Sigmoid colon (tissue), 7 donors: Measurements from ENCODE around the gene ACSS3. TPM values are rescaled to one million over a fixed set of nuclear protein-coding genes. Genes with fewer than 3 reads are reported as not detected.

Source experiments
- DNase-seq: peaks from one replicate; pipeline ENCODE4 v3.0.0-alpha.2; 2019
- H3K27ac ChIP-seq, 4 donors: fragments of 200-600 bp; sonication (generic); one replicate each; pipeline ENCODE4 v1.5.1; 2016 to 2019; ENCODE audit warnings: mild to moderate bottlenecking in 1 of 4
- H3K27me3 ChIP-seq, 3 donors: fragments of 200-600 bp; sonication (generic); one replicate each; pipeline ENCODE4 v1.5.1; 2019; ENCODE audit warnings: mild to moderate bottlenecking in 1 of 3
- H3K36me3 ChIP-seq, 4 donors: fragments of 200-600 bp; sonication (generic); one replicate each; pipeline ENCODE4 v1.5.1; 2016 to 2019
- H3K4me1 ChIP-seq, 4 donors: fragments of 200-600 bp; sonication (generic); one replicate each; pipeline ENCODE4 v1.5.1; 2017 to 2019
- H3K4me3 ChIP-seq, 4 donors: fragments of 200-600 bp; sonication (generic); one replicate each; pipeline ENCODE4 v1.5.1; 2017 to 2019; ENCODE audit warnings: mild to moderate bottlenecking in 2 of 4, moderate library complexity in 1 of 4
- H3K9me3 ChIP-seq, 4 donors: fragments of 200-600 bp in 3 of 4; sonication (generic) in 3 of 4; one replicate each; pipeline versions ENCODE4 v1.5.1 to v1.6.1; 2013 to 2019
- CTCF ChIP-seq, 4 experiments: fragments of 450-650 bp in 3 of 4; fragments of 200-600 bp in 1 of 4; IDR thresholded peaks; one replicate each; pipeline ENCODE4 v1.5.1; 2016 to 2019; ENCODE audit warnings: antibody characterized with exemption in 4 of 4, mild to moderate bottlenecking in 3 of 4, moderate library complexity in 2 of 4
- EP300 ChIP-seq, 4 donors: sonication (generic); formaldehyde crosslinking; IDR thresholded peaks; one replicate each; pipeline ENCODE4 v1.6.1; 2017; ENCODE audit warnings: antibody characterized with exemption in 4 of 4
- POLR2A ChIP-seq, 2 donors: fragments of 450-650 bp; IDR thresholded peaks; one replicate each; pipeline ENCODE4 v1.6.1; 2016; ENCODE audit warnings: antibody characterized with exemption in 2 of 2, mild to moderate bottlenecking in 2 of 2, moderate library complexity in 2 of 2
- POLR2AphosphoS5 ChIP-seq, 4 donors: sonication (generic); formaldehyde crosslinking; IDR thresholded peaks; one replicate each; pipeline ENCODE4 v1.6.1; 2017; ENCODE audit warnings: antibody characterized with exemption in 4 of 4
- WGBS, 2 donors: extraction: QIAGEN DNeasy Blood & Tissue Kit; methylation state at CpG; one replicate each; pipeline ENCODE4 v1.1.7; 2013; 5-methylcytosine and 5-hydroxymethylcytosine counted together
- intact Hi-C: fragments of 100-400 bp; cut with DNase I; formaldehyde crosslinking; loops from one replicate; pipeline ENCODE4 v1.15.1; 2023
- polyA plus RNA-seq, 3 donors: library from polyadenylated mRNA; stranded (reverse); fragments of 200-250 nt; gene quantifications; one replicate each; pipeline ENCODE4 v1.2.3, GENCODE V29; 2013
- total RNA-seq, 4 donors: library from RNA; depleted of rRNA; stranded (reverse); fragments of >200 nt; gene quantifications; one replicate each; pipeline ENCODE4 v1.1.0, GENCODE V29; 2016
- donor health status: healthy with polysubstance abuse.
- donor health status: Bipolar disorder and iron deficiency.
- donor health status: healthy.

Gene ACSS3
- total and polyA plus RNA-seq, 7 donors, result 0.46 to 26.7 (median 9.9) TPM

DNA sequence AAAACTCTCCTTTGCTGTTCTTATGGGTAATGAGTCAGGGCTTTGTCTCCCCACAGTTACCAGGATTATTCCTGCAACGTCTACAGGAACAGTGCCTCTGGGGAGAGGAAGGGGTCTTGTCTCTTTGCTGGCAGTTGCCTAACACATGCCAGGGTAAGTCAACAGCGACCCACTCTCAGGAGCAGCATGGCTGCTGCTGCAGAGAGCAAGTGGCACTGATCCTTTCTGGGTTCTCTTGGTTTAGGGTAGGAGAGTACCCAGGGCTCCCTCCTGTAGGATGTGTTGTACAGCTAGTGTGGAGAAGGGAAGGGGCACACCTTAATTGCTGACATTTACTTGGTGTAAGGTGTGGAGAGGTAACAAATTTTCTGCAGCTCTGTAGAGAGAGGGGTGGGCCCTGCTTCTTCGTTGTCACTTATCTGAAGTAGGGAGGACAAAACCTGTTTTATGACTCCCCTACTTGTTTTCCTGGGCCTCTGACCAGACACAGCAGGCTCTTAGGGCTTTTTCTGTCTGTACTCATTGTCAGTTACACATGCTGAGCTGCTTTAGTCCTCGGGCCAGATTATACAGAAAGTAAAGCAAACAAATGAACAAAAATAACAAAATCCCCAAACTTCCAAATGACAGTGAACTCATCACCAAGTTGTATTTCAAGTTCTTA is 168.2 kb downstream of the ACSS3 start:
- H3K27me3 ChIP-seq, result no peaks in the 10 kb centered on the region
- no peak for DNase-seq
- 19 to 48% methylated on average over 4 of the region's 4 CpGs for WGBS, 2 donors
- no peaks in the 10 kb centered on the region for H3K9me3 ChIP-seq
- no peak for TF ChIP-seq EP300 (IDR thresholded peaks at IDR 0.05)
- no peak for TF ChIP-seq POLR2AphosphoS5 (IDR thresholded peaks at IDR 0.05)
- no peak for TF ChIP-seq POLR2A (IDR thresholded peaks at IDR 0.05)
- TF ChIP-seq CTCF (IDR thresholded peaks at IDR 0.05), result no peak
- H3K27ac ChIP-seq, result peak overlapping the region in 3 of 4 donors; percentile 46 to 65 (median 60)
- H3K4me1 ChIP-seq, result peaks cover 0 to 16% (median 14%) of the 10 kb centered on the region in 4 donors
- intact Hi-C loops, result no loop called here
- H3K4me3 ChIP-seq, result no peak overlapping the region
- H3K36me3 ChIP-seq, result no peaks in the 10 kb centered on the region

DNA sequence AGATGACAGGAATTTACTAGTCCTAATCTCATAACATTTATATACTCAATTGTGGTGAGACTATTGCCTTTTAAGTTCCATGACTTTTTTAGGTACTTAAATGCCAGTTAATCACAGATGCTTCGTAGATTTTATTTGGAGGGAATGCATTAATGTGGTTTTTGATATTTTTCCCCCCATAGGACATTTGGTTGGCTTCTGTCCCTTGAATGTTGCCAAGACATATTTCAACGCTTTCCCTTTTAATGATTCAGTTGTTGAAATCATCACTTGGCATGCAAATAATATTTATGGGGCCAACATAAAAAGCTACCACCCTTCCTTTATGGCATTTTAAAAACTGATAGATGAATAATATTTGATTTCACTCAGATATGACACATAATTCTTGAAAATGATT is 172.1 kb downstream of the ACSS3 start:
- H3K27me3 ChIP-seq, result no peaks in the 10 kb centered on the region
- no peak overlapping the region for H3K4me3 ChIP-seq
- H3K36me3 ChIP-seq, result no peaks in the 10 kb centered on the region
- TF ChIP-seq POLR2AphosphoS5 (IDR thresholded peaks at IDR 0.05) (no peak), POLR2A (IDR thresholded peaks at IDR 0.05) (no peak)
- intact Hi-C loops, result loop anchor here (10.0 kb wide), 2 partner anchors 415 to 835 kb away; no protein-coding TSS in a partner anchor
- DNase-seq, result no peak
- 73 to 86% methylated on average over 2 of the region's 2 CpGs for WGBS, 2 donors
- H3K4me1 ChIP-seq, result peaks cover 0 to 16% (median 14%) of the 10 kb centered on the region in 4 donors
- no peak overlapping the region for H3K27ac ChIP-seq
- no peaks in the 10 kb centered on the region for H3K9me3 ChIP-seq

GRCh38 chr12:81252228-81252627 is 174.3 kb downstream of the ACSS3 start:
- TF ChIP-seq POLR2AphosphoS5 (IDR thresholded peaks at IDR 0.05) (no peak), POLR2A (IDR thresholded peaks at IDR 0.05) (no peak), CTCF (IDR thresholded peaks at IDR 0.05) (no peak), EP300 (IDR thresholded peaks at IDR 0.05) (no peak)
- no peak overlapping the region for H3K27ac ChIP-seq
- no peak overlapping the region for H3K4me3 ChIP-seq
- no peaks in the 10 kb centered on the region for H3K9me3 ChIP-seq
- WGBS, 2 donors, result 91 to 94% methylated on average over 3 of the region's 3 CpGs
- intact Hi-C loops, result loop anchor here (10.0 kb wide), 2 partner anchors 417 to 837 kb away; no protein-coding TSS in a partner anchor
- no peaks in the 10 kb centered on the region for H3K4me1 ChIP-seq
- no peaks in the 10 kb centered on the region for H3K36me3 ChIP-seq
- no peaks in the 10 kb centered on the region for H3K27me3 ChIP-seq
- no peak for DNase-seq

GRCh38 chr12:81253360-81253759 is 175.5 kb downstream of the ACSS3 start:
- Histone ChIP-seq H3K27ac (no peak overlapping the region), H3K36me3 (no peaks in the 10 kb centered on the region), H3K4me3 (no peak overlapping the region), H3K27me3 (no peaks in the 10 kb centered on the region), H3K4me1 (no peaks in the 10 kb centered on the region), H3K9me3 (no peaks in the 10 kb centered on the region)
- no peak for DNase-seq
- TF ChIP-seq CTCF (IDR thresholded peaks at IDR 0.05) (no peak), EP300 (IDR thresholded peaks at IDR 0.05) (no peak), POLR2A (IDR thresholded peaks at IDR 0.05) (no peak), POLR2AphosphoS5 (IDR thresholded peaks at IDR 0.05) (no peak)
- intact Hi-C loops, result loop anchor here (10.0 kb wide), 2 partner anchors 419 to 839 kb away; no protein-coding TSS in a partner anchor
- WGBS, 2 donors, result 88 to 91% methylated on average over 3 of the region's 3 CpGs

GRCh38 chr12:81255456-81255855 is 177.6 kb downstream of the ACSS3 start:
- Histone ChIP-seq H3K27ac (no peak overlapping the region), H3K36me3 (no peaks in the 10 kb centered on the region), H3K4me3 (no peak overlapping the region), H3K9me3 (no peaks in the 10 kb centered on the region), H3K27me3 (no peaks in the 10 kb centered on the region), H3K4me1 (no peaks in the 10 kb centered on the region)
- TF ChIP-seq POLR2AphosphoS5 (IDR thresholded peaks at IDR 0.05) (no peak), EP300 (IDR thresholded peaks at IDR 0.05) (no peak), CTCF (IDR thresholded peaks at IDR 0.05) (no peak), POLR2A (IDR thresholded peaks at IDR 0.05) (no peak)
- intact Hi-C loops, result loop anchor here (10.0 kb wide), 2 partner anchors 421 to 841 kb away; no protein-coding TSS in a partner anchor
- WGBS, 2 donors, result 90 to 94% methylated on average over 7 of the region's 7 CpGs
- DNase-seq, result no peak
